Stimulated activated CD8-positive, alpha-beta memory T cell treated with anti-CD3 and anti-CD28 coated beads, Interleukin-12 subunit alpha, Interleukin-12 subunit beta, amount 100 ng/mL, for 24 hours (primary cell): ENCODE measurements around the gene MYO9A.

Source experiments
- DNase-seq: peaks from one replicate; pipeline ENCODE4 v3.0.0-alpha.2; 2020; ENCODE audit errors: extremely low read depth

The MYO9A gene

GRCh38 chr15:71957026-71957425 lies 160.9 kb downstream of the MYO9A start:
- no peak for DNase-seq

- no peak for DNase-seq
Measured at GRCh38 chr15:71951134-71951533, 166.8 kb downstream of the MYO9A start.

- DNase-seq = no peak
Measured at GRCh38 chr15:71945012-71945411, 172.9 kb downstream of the MYO9A start.

- no peak for DNase-seq
Measured at GRCh38 chr15:71943806-71944205, 174.1 kb downstream of the MYO9A start.

GRCh38 chr15:71939981-71940588 lies 177.9 kb downstream of the MYO9A start:
- no peak for DNase-seq

GRCh38 chr15:71937650-71938311 lies 180.2 kb downstream of the MYO9A start:
- no peak for DNase-seq

GRCh38 chr15:71934446-71934845 lies 183.5 kb downstream of the MYO9A start:
- no peak for DNase-seq

- no peak for DNase-seq
Measured at GRCh38 chr15:71932689-71933088, 185.3 kb downstream of the MYO9A start.

GRCh38 chr15:71931261-71931660 lies 186.7 kb downstream of the MYO9A start:
- DNase-seq = no peak

GRCh38 chr15:71925145-71925544 lies 192.8 kb downstream of the MYO9A start:
- no peak for DNase-seq

- no peak for DNase-seq
Measured at GRCh38 chr15:71921191-71921590, 196.8 kb downstream of the MYO9A start.

- DNase-seq = no peak
Measured at GRCh38 chr15:71920573-71920972, 197.4 kb downstream of the MYO9A start.

- no peak for DNase-seq
Measured at GRCh38 chr15:71916834-71917233, 201.1 kb downstream of the MYO9A start.

- no peak for DNase-seq
Measured at GRCh38 chr15:71914092-71914491, 203.9 kb downstream of the MYO9A start.

- DNase-seq = no peak
Measured at GRCh38 chr15:71899674-71900073, 218.3 kb downstream of the MYO9A start.

- DNase-seq = no peak
Measured at GRCh38 chr15:71893691-71894090, 224.3 kb downstream of the MYO9A start.

- no peak for DNase-seq
Measured at GRCh38 chr15:71892335-71892734, 225.6 kb downstream of the MYO9A start.

GRCh38 chr15:71891026-71891425 lies 226.9 kb downstream of the MYO9A start:
- no peak for DNase-seq

- no peak for DNase-seq
Measured at GRCh38 chr15:71889947-71890346, 228.0 kb downstream of the MYO9A start.

- no peak for DNase-seq
Measured at GRCh38 chr15:71889385-71889784, 228.6 kb downstream of the MYO9A start.

- no peak for DNase-seq
Measured at GRCh38 chr15:71888797-71889196, 229.2 kb downstream of the MYO9A start.

GRCh38 chr15:71885390-71885789 lies 232.6 kb downstream of the MYO9A start:
- DNase-seq = no peak

- DNase-seq = no peak
Measured at GRCh38 chr15:71883447-71883846, 234.5 kb downstream of the MYO9A start.

- no peak for DNase-seq
Measured at GRCh38 chr15:71880276-71880675, 237.7 kb downstream of the MYO9A start.
